ENCODE results near the gene MEIS1.

The MEIS1 gene

GRCh38 chr2:66541646-66542045, 106.7 kb downstream of the MEIS1 start:
- Histone ChIP-seq H3K4me1 (ENCODE audit: control insufficient read depth in 1 of 2, insufficient read depth in 2 of 2, low read length in 2 of 2) (no peaks in the 10 kb centered on the region), H3K79me1 (ENCODE audit: low read length) (no peaks in the 10 kb centered on the region), H3K27me3 (ENCODE audit: insufficient read depth, low read length) (no peaks in the 10 kb centered on the region), H4K8ac (ENCODE audit: low read depth, low read length) (no peak overlapping the region), H3K4ac (ENCODE audit: low read depth, low read length) (no peak overlapping the region), H3K27ac (ENCODE audit: low read depth, low read length) (no peak overlapping the region), H3K18ac (ENCODE audit: low read length) (no peak overlapping the region), H3K9me3 (ENCODE audit: insufficient read depth, low read depth, low read length) (no peaks in the 10 kb centered on the region), H3K23ac (ENCODE audit: low read length) (no peak overlapping the region), H3K79me2 (ENCODE audit: control insufficient read depth, insufficient read depth, low read length, poor library complexity) (peaks cover 3% of the 10 kb centered on the region), H2BK120ac (ENCODE audit: insufficient read depth, low read length, poor library complexity) (no peak overlapping the region), H4K91ac (ENCODE audit: low read depth, low read length) (no peak overlapping the region), H3K4me3 (ENCODE audit: low read depth, low read length) (no peak overlapping the region), H4K12ac (ENCODE audit: low read depth, low read length) (no peak overlapping the region), H2BK5ac (ENCODE audit: low read depth, low read length, poor library complexity) (no peak overlapping the region), H3K36me3 (ENCODE audit: control insufficient read depth in 1 of 2, insufficient read depth in 2 of 2, low read length in 2 of 2) (peaks cover 0 to 3% of the 10 kb centered on the region in 2 experiments), H3K9ac (ENCODE audit: low read length) (no peak overlapping the region), H2BK12ac (ENCODE audit: low read length) (no peak overlapping the region), H2AFZ (ENCODE audit: insufficient read depth, low read length, poor library complexity) (no peak overlapping the region), H2AK5ac (ENCODE audit: low read length) (no peak overlapping the region), H3K14ac (ENCODE audit: low read length) (no peak overlapping the region), H3K4me2 (ENCODE audit: low read length) (no peak overlapping the region)
- DNase-seq = no peak
- WGBS (ENCODE audit: extremely low coverage, insufficient coverage, insufficient read length) = no CpG with 5 or more reads among the region's 4 CpGs

- H2BK12ac ChIP-seq (ENCODE audit: low read length) = no peak overlapping the region
- no CpG with 5 or more reads among the region's 5 CpGs for WGBS (ENCODE audit: extremely low coverage, insufficient coverage, insufficient read length)
- H4K12ac ChIP-seq (ENCODE audit: low read depth, low read length) = no peak overlapping the region
- H3K4me1 ChIP-seq (ENCODE audit: control insufficient read depth in 1 of 2, insufficient read depth in 2 of 2, low read length in 2 of 2) = no peaks in the 10 kb centered on the region
- H3K4me2 ChIP-seq (ENCODE audit: low read length) = no peak overlapping the region
- H2AK5ac ChIP-seq (ENCODE audit: low read length) = no peak overlapping the region
- H3K18ac ChIP-seq (ENCODE audit: low read length) = no peak overlapping the region
- H3K9me3 ChIP-seq (ENCODE audit: insufficient read depth, low read depth, low read length) = no peaks in the 10 kb centered on the region
- peaks cover 0 to 3% of the 10 kb centered on the region in 2 experiments for H3K36me3 ChIP-seq (ENCODE audit: control insufficient read depth in 1 of 2, insufficient read depth in 2 of 2, low read length in 2 of 2)
- no peak overlapping the region for H2AFZ ChIP-seq (ENCODE audit: insufficient read depth, low read length, poor library complexity)
- no peak overlapping the region for H2BK5ac ChIP-seq (ENCODE audit: low read depth, low read length, poor library complexity)
- DNase-seq = no peak
- H4K8ac ChIP-seq (ENCODE audit: low read depth, low read length) = no peak overlapping the region
- H3K9ac ChIP-seq (ENCODE audit: low read length) = no peak overlapping the region
- H3K14ac ChIP-seq (ENCODE audit: low read length) = no peak overlapping the region
- no peak overlapping the region for H4K91ac ChIP-seq (ENCODE audit: low read depth, low read length)
- H2BK120ac ChIP-seq (ENCODE audit: insufficient read depth, low read length, poor library complexity) = no peak overlapping the region
- H3K27ac ChIP-seq (ENCODE audit: low read depth, low read length) = no peak overlapping the region
- H3K4me3 ChIP-seq (ENCODE audit: low read depth, low read length) = no peak overlapping the region
- no peaks in the 10 kb centered on the region for H3K79me1 ChIP-seq (ENCODE audit: low read length)
- peaks cover 3% of the 10 kb centered on the region for H3K79me2 ChIP-seq (ENCODE audit: control insufficient read depth, insufficient read depth, low read length, poor library complexity)
- H3K23ac ChIP-seq (ENCODE audit: low read length) = no peak overlapping the region
- H3K4ac ChIP-seq (ENCODE audit: low read depth, low read length) = no peak overlapping the region
- H3K27me3 ChIP-seq (ENCODE audit: insufficient read depth, low read length) = no peaks in the 10 kb centered on the region
Observed at GRCh38 chr2:66543257-66543767, 108.4 kb downstream of the MEIS1 start.

GRCh38 chr2:66544258-66544657, 109.3 kb downstream of the MEIS1 start:
- H3K27ac ChIP-seq (ENCODE audit: low read depth, low read length) = no peak overlapping the region
- no CpG with 5 or more reads among the region's 2 CpGs for WGBS (ENCODE audit: extremely low coverage, insufficient coverage, insufficient read length)
- no peak overlapping the region for H3K4me3 ChIP-seq (ENCODE audit: low read depth, low read length)
- no peak for DNase-seq
- H3K4me1 ChIP-seq (ENCODE audit: control insufficient read depth in 1 of 2, insufficient read depth in 2 of 2, low read length in 2 of 2) = no peaks in the 10 kb centered on the region
- peaks cover 3% of the 10 kb centered on the region for H3K79me2 ChIP-seq (ENCODE audit: control insufficient read depth, insufficient read depth, low read length, poor library complexity)
- H3K14ac ChIP-seq (ENCODE audit: low read length) = no peak overlapping the region
- H3K18ac ChIP-seq (ENCODE audit: low read length) = no peak overlapping the region
- H3K23ac ChIP-seq (ENCODE audit: low read length) = no peak overlapping the region
- H2BK5ac ChIP-seq (ENCODE audit: low read depth, low read length, poor library complexity) = no peak overlapping the region
- H3K4ac ChIP-seq (ENCODE audit: low read depth, low read length) = no peak overlapping the region
- H3K9ac ChIP-seq (ENCODE audit: low read length) = no peak overlapping the region
- H3K79me1 ChIP-seq (ENCODE audit: low read length) = no peaks in the 10 kb centered on the region
- no peak overlapping the region for H3K4me2 ChIP-seq (ENCODE audit: low read length)
- H4K8ac ChIP-seq (ENCODE audit: low read depth, low read length) = no peak overlapping the region
- H2AFZ ChIP-seq (ENCODE audit: insufficient read depth, low read length, poor library complexity) = no peak overlapping the region
- H2BK12ac ChIP-seq (ENCODE audit: low read length) = no peak overlapping the region
- no peak overlapping the region for H2AK5ac ChIP-seq (ENCODE audit: low read length)
- no peak overlapping the region for H2BK120ac ChIP-seq (ENCODE audit: insufficient read depth, low read length, poor library complexity)
- no peak overlapping the region for H4K91ac ChIP-seq (ENCODE audit: low read depth, low read length)
- peaks cover 0 to 3% of the 10 kb centered on the region in 2 experiments for H3K36me3 ChIP-seq (ENCODE audit: control insufficient read depth in 1 of 2, insufficient read depth in 2 of 2, low read length in 2 of 2)
- H3K9me3 ChIP-seq (ENCODE audit: insufficient read depth, low read depth, low read length) = no peaks in the 10 kb centered on the region
- H4K12ac ChIP-seq (ENCODE audit: low read depth, low read length) = no peak overlapping the region
- H3K27me3 ChIP-seq (ENCODE audit: insufficient read depth, low read length) = no peaks in the 10 kb centered on the region

- Histone ChIP-seq H3K27me3 (ENCODE audit: insufficient read depth, low read length) (no peaks in the 10 kb centered on the region), H2AFZ (ENCODE audit: insufficient read depth, low read length, poor library complexity) (no peak overlapping the region), H3K18ac (ENCODE audit: low read length) (no peak overlapping the region), H4K8ac (ENCODE audit: low read depth, low read length) (no peak overlapping the region), H3K4ac (ENCODE audit: low read depth, low read length) (no peak overlapping the region), H4K12ac (ENCODE audit: low read depth, low read length) (no peak overlapping the region), H3K4me3 (ENCODE audit: low read depth, low read length) (no peak overlapping the region), H3K9me3 (ENCODE audit: insufficient read depth, low read depth, low read length) (no peaks in the 10 kb centered on the region), H3K27ac (ENCODE audit: low read depth, low read length) (no peak overlapping the region), H3K4me2 (ENCODE audit: low read length) (no peak overlapping the region), H3K23ac (ENCODE audit: low read length) (no peak overlapping the region), H2AK5ac (ENCODE audit: low read length) (no peak overlapping the region), H3K4me1 (ENCODE audit: control insufficient read depth in 1 of 2, insufficient read depth in 2 of 2, low read length in 2 of 2) (no peaks in the 10 kb centered on the region), H2BK120ac (ENCODE audit: insufficient read depth, low read length, poor library complexity) (no peak overlapping the region), H3K9ac (ENCODE audit: low read length) (no peak overlapping the region), H2BK12ac (ENCODE audit: low read length) (no peak overlapping the region), H3K79me1 (ENCODE audit: low read length) (no peaks in the 10 kb centered on the region), H2BK5ac (ENCODE audit: low read depth, low read length, poor library complexity) (no peak overlapping the region), H3K14ac (ENCODE audit: low read length) (no peak overlapping the region), H4K91ac (ENCODE audit: low read depth, low read length) (no peak overlapping the region), H3K36me3 (ENCODE audit: control insufficient read depth in 1 of 2, insufficient read depth in 2 of 2, low read length in 2 of 2) (peaks cover 2 to 4% of the 10 kb centered on the region in 2 experiments), H3K79me2 (ENCODE audit: control insufficient read depth, insufficient read depth, low read length, poor library complexity) (peaks cover 3% of the 10 kb centered on the region)
- DNase-seq = no peak
Observed at GRCh38 chr2:66545258-66545657, 110.3 kb downstream of the MEIS1 start.
